H9 (cell line): ENCODE results near the gene NCAM1. TPM values are rescaled to one million over a fixed set of nuclear protein-coding genes. Genes with fewer than 3 reads are reported as not detected.

Experiments
- DNase-seq: peaks from one replicate; pipeline ENCODE4 v3.0.0-alpha.2; 2017
- H2AFZ ChIP-seq: one replicate; pipeline ENCODE4 v1.6.1; 2013; ENCODE audit warnings: mild to moderate bottlenecking, low read length, control low read depth, moderate library complexity
- H2AK5ac ChIP-seq: 2 replicates; pipeline ENCODE4 v1.6.1; 2013; ENCODE audit warnings: low read length, control low read depth, mixed read lengths; ENCODE audit not compliant: insufficient read length
- H2BK120ac ChIP-seq: one replicate; pipeline ENCODE4 v1.6.1; 2013; ENCODE audit warnings: low read depth, mild to moderate bottlenecking, low read length, control low read depth, inconsistent platforms; ENCODE audit not compliant: poor library complexity, severe bottlenecking
- H2BK12ac ChIP-seq: 2 replicates; pipeline ENCODE4 v1.6.1; 2013; ENCODE audit warnings: low read length, control low read depth, mixed read lengths, low read depth; ENCODE audit not compliant: insufficient read length
- H2BK15ac ChIP-seq: 2 replicates; pipeline ENCODE4 v1.6.1; 2013; ENCODE audit warnings: low read depth, low read length, control low read depth
- H2BK20ac ChIP-seq: one replicate; pipeline ENCODE4 v1.6.1; 2013; ENCODE audit warnings: low read depth, mild to moderate bottlenecking, low read length, control low read depth, inconsistent platforms; ENCODE audit not compliant: poor library complexity, severe bottlenecking
- H2BK5ac ChIP-seq: 2 replicates; pipeline ENCODE4 v1.6.1; 2013; ENCODE audit warnings: low read length, control low read depth, mixed read lengths; ENCODE audit not compliant: insufficient read length
- H3K14ac ChIP-seq: 2 replicates; pipeline ENCODE4 v1.6.1; 2013; ENCODE audit warnings: low read length, control low read depth; ENCODE audit not compliant: insufficient read depth
- H3K18ac ChIP-seq: 2 replicates; pipeline ENCODE4 v1.6.1; 2013; ENCODE audit warnings: low read depth, mild to moderate bottlenecking, mixed read lengths, low read length, control low read depth; ENCODE audit not compliant: insufficient read length
- H3K23ac ChIP-seq: 2 replicates; pipeline ENCODE4 v1.6.1; 2013; ENCODE audit warnings: low read length, control low read depth, mixed read lengths, low read depth; ENCODE audit not compliant: insufficient read length
- H3K23me2 ChIP-seq: 2 replicates; pipeline ENCODE4 v1.6.1; 2013; ENCODE audit warnings: low read depth, mild to moderate bottlenecking, mixed read lengths, low read length, control low read depth; ENCODE audit not compliant: insufficient read length, poor library complexity, severe bottlenecking
- H3K27ac ChIP-seq: 2 replicates; pipeline ENCODE4 v1.5.1; 2013; ENCODE audit warnings: low read length, control low read depth, mixed read lengths, low read depth; ENCODE audit not compliant: insufficient read length
- H3K27me3 ChIP-seq: 2 replicates; pipeline ENCODE4 v1.6.1; 2013; ENCODE audit warnings: low read length, control low read depth, inconsistent platforms; ENCODE audit not compliant: insufficient read depth
- H3K4ac ChIP-seq: 2 replicates; pipeline ENCODE4 v1.6.1; 2013; ENCODE audit warnings: low read depth, mild to moderate bottlenecking, control low read depth, inconsistent platforms, low read length, moderate library complexity
- H3K4me1 ChIP-seq: 2 replicates; pipeline ENCODE4 v1.6.1; 2013; ENCODE audit warnings: low read length, control low read depth, inconsistent platforms; ENCODE audit not compliant: insufficient read depth
- H3K4me2 ChIP-seq: 2 replicates; pipeline ENCODE4 v1.6.1; 2013; ENCODE audit warnings: low read length, control low read depth, mixed read lengths; ENCODE audit not compliant: insufficient read length, insufficient read depth
- H3K56ac ChIP-seq: 2 replicates; pipeline ENCODE4 v1.6.1; 2013; ENCODE audit warnings: low read depth, mild to moderate bottlenecking, mixed read lengths, low read length, control low read depth; ENCODE audit not compliant: insufficient read length
- H3K79me1 ChIP-seq: 2 replicates; pipeline ENCODE4 v1.6.1; 2013; ENCODE audit warnings: low read depth, mild to moderate bottlenecking, moderate library complexity, low read length, control low read depth, inconsistent platforms; ENCODE audit not compliant: insufficient read depth, poor library complexity, severe bottlenecking
- H3K79me2 ChIP-seq: 2 replicates; pipeline ENCODE4 v1.6.1; 2013; ENCODE audit warnings: low read length, control low read depth, inconsistent platforms; ENCODE audit not compliant: insufficient read depth
- H3K9ac ChIP-seq: 2 replicates; pipeline ENCODE4 v1.6.1; 2013; ENCODE audit warnings: low read length, control low read depth, mixed read lengths; ENCODE audit not compliant: insufficient read length; ENCODE audit errors: extremely low read depth
- H3K9me3 ChIP-seq: one replicate; pipeline ENCODE4 v1.6.1; 2013; ENCODE audit warnings: low read depth, low read length, inconsistent platforms; ENCODE audit not compliant: control insufficient read depth
- H3T11ph ChIP-seq: one replicate; pipeline ENCODE4 v1.6.1; 2013; ENCODE audit warnings: mild to moderate bottlenecking, low read length, control low read depth, inconsistent platforms
- H4K20me1 ChIP-seq: one replicate; pipeline ENCODE4 v1.6.1; 2013; ENCODE audit not compliant: control insufficient read depth, insufficient read length, insufficient read depth
- H4K5ac ChIP-seq: 2 replicates; pipeline ENCODE4 v1.6.1; 2013; ENCODE audit warnings: low read depth, mild to moderate bottlenecking, mixed read lengths, low read length, control low read depth; ENCODE audit not compliant: insufficient read length
- H4K8ac ChIP-seq: replicated peaks from 2 replicates; pipeline ENCODE4 v1.6.1; 2013; ENCODE audit warnings: low read length, control low read depth, mixed read lengths, low read depth; ENCODE audit not compliant: insufficient read length
- H4K91ac ChIP-seq: 2 replicates; pipeline ENCODE4 v1.6.1; 2013; ENCODE audit warnings: low read depth, mild to moderate bottlenecking, moderate library complexity, mixed read lengths, low read length, control low read depth; ENCODE audit not compliant: insufficient read length
- H3K27ac Mint-ChIP-seq, 3 experiments: 2 replicates in 2 of 3; 3 replicates in 1 of 3; pipeline ENCODE4 v1.8.0; 2020 to 2021; ENCODE audit warnings: mixed read lengths in 3 of 3, mild to moderate bottlenecking in 1 of 3, moderate library complexity in 1 of 3
- H3K27me3 Mint-ChIP-seq: 2 replicates; pipeline ENCODE4 v1.8.0; 2021; ENCODE audit warnings: low read depth, mild to moderate bottlenecking, moderate library complexity, mixed read lengths
- H3K36me3 Mint-ChIP-seq, 3 experiments: 2 replicates in 2 of 3; 3 replicates in 1 of 3; pipeline ENCODE4 v1.8.0; 2020 to 2021; ENCODE audit warnings: low read depth in 3 of 3, mixed read lengths in 3 of 3; ENCODE audit not compliant: insufficient read depth in 1 of 3
- H3K4me1 Mint-ChIP-seq, 2 experiments: 2 replicates each; pipeline ENCODE4 v1.8.0; 2020; ENCODE audit warnings: mixed read lengths in 2 of 2
- H3K4me3 Mint-ChIP-seq, 2 experiments: 2 replicates in 1 of 2; 3 replicates in 1 of 2; pipeline ENCODE4 v1.8.0; 2020 to 2021; ENCODE audit warnings: mild to moderate bottlenecking in 2 of 2, mixed read lengths in 2 of 2, moderate library complexity in 1 of 2
- H3K9me3 Mint-ChIP-seq, 2 experiments: 2 replicates in 1 of 2; 3 replicates in 1 of 2; pipeline ENCODE4 v1.8.0; 2020; ENCODE audit warnings: mild to moderate bottlenecking in 2 of 2, mixed read lengths in 2 of 2, moderate library complexity in 1 of 2
- WGBS: extraction: QIAGEN DNeasy Blood & Tissue Kit; methylation state at CpG from one replicate; pipeline ENCODE4 v1.1.7; 2013; ENCODE audit warnings: missing lambda C conversion rate, low lambda C conversion rate, mixed read lengths; ENCODE audit not compliant: insufficient read length; ENCODE audit errors: extremely low coverage; 5-methylcytosine and 5-hydroxymethylcytosine counted together
- total RNA-seq: library from RNA; stranded (reverse); gene quantifications from 2 replicates; pipeline ENCODE4 v1.2.1, GENCODE V29; 2021
- TF ChIP-seq, protein P1 (sequence below): fragments of 200-600 bp; sonication (generic); conservative IDR thresholded peaks from 3 replicates; pipeline ENCODE4 v1.8.0; 2021; ENCODE audit warnings: antibody characterized with exemption, mild to moderate bottlenecking

The NCAM1 gene
- total RNA-seq, 1 experiment from 2014 or later = 2.5 TPM

DNA sequence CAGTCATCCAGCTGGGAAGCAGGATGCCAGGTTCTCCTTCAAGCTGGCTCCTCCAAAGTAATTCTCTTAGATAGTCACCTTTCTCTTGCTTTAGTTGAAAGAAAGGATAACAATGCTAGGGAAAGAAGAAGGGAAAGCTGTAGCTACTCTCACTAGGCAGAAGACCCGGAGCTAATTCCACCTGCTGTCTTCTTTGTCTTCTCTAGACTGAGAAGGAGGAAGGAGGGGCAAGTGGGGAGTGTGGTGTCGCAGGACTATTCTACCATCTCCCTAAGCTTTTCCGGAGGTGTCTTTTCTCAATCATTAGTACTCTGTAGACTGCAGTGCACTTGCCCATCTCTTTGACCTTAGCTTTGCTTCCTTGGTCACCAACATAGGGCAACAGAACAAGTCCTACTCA is 162.8 kb downstream of the NCAM1 start:
- H3K79me2 ChIP-seq = no peaks in the 10 kb centered on the region
- no peaks in the 10 kb centered on the region for H3K23me2 ChIP-seq
- H4K91ac ChIP-seq = no peak overlapping the region
- H3K4me3 Mint-ChIP-seq = no peak overlapping the region
- no CpG with 5 or more reads among the region's 3 CpGs for WGBS
- H3K79me1 ChIP-seq = no peaks in the 10 kb centered on the region
- H2AK5ac ChIP-seq = no peak overlapping the region
- H3K36me3 Mint-ChIP-seq = no peaks in the 10 kb centered on the region
- no peak overlapping the region for H4K8ac ChIP-seq
- no peak overlapping the region for H2BK120ac ChIP-seq
- no peaks in the 10 kb centered on the region for H3K4me1 ChIP-seq
- no peak overlapping the region for H2BK20ac ChIP-seq
- H3K27me3 ChIP-seq = no peaks in the 10 kb centered on the region
- no peak overlapping the region for H2BK12ac ChIP-seq
- H3K56ac ChIP-seq = no peak overlapping the region
- no peak overlapping the region for H3K23ac ChIP-seq
- no peak overlapping the region for H2AFZ ChIP-seq
- H3K4ac ChIP-seq = no peak overlapping the region
- H3K4me1 Mint-ChIP-seq = peaks cover 8 to 15% of the 10 kb centered on the region in 2 experiments
- no peak overlapping the region for H3K27ac ChIP-seq
- no peak overlapping the region for H3K27ac Mint-ChIP-seq
- no peaks in the 10 kb centered on the region for H3K9me3 ChIP-seq
- H3T11ph ChIP-seq = no peak overlapping the region
- H3K9ac ChIP-seq = no peak overlapping the region
- H3K14ac ChIP-seq = no peak overlapping the region
- DNase-seq = no peak
- H4K20me1 ChIP-seq = no peaks in the 10 kb centered on the region
- no peaks in the 10 kb centered on the region for H3K9me3 Mint-ChIP-seq
- H3K18ac ChIP-seq = no peak overlapping the region
- no peak overlapping the region for H3K4me2 ChIP-seq
- H2BK15ac ChIP-seq = no peak overlapping the region
- no peaks in the 10 kb centered on the region; the same call in 1 of the 2 replicates for H3K27me3 Mint-ChIP-seq
- TF ChIP-seq, protein P1, sequence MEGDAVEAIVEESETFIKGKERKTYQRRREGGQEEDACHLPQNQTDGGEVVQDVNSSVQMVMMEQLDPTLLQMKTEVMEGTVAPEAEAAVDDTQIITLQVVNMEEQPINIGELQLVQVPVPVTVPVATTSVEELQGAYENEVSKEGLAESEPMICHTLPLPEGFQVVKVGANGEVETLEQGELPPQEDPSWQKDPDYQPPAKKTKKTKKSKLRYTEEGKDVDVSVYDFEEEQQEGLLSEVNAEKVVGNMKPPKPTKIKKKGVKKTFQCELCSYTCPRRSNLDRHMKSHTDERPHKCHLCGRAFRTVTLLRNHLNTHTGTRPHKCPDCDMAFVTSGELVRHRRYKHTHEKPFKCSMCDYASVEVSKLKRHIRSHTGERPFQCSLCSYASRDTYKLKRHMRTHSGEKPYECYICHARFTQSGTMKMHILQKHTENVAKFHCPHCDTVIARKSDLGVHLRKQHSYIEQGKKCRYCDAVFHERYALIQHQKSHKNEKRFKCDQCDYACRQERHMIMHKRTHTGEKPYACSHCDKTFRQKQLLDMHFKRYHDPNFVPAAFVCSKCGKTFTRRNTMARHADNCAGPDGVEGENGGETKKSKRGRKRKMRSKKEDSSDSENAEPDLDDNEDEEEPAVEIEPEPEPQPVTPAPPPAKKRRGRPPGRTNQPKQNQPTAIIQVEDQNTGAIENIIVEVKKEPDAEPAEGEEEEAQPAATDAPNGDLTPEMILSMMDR = no peak
- H4K5ac ChIP-seq = no peak overlapping the region
- H2BK5ac ChIP-seq = no peak overlapping the region
